Astrocyte of the hippocampus (primary cell): ENCODE measurements around the gene PDZRN4.
"Not testable (repeated sequence)": the region's sequence is repeated elsewhere in the genome, so short reads cannot be mapped to it uniquely, and the experiment has no call there.

Experiments used
- DNase-seq: peaks from one replicate; pipeline ENCODE4 v3.0.0; 2011; ENCODE audit warnings: low read depth, low spot score

Gene PDZRN4

DNA sequence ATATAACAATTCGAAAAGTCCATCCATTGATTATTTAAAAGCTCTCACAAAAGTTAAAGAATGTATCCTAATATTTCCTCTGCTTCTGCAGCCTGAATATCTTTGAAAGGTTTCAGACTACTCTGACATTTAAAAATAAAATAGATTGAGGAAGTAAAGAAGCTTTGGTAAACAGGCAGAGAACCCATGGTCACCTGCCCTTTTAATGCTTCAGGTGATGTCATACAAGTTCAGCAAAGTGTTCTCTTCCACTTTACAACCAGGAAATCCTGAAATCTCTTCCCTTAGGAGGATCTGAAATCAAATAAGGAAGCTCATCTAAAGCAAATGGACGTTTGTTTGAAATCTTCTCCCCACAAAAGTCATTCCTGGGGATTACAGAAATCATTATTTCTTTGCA lies 322.4 kb downstream of the PDZRN4 start:
- DNase-seq: no peak

DNA sequence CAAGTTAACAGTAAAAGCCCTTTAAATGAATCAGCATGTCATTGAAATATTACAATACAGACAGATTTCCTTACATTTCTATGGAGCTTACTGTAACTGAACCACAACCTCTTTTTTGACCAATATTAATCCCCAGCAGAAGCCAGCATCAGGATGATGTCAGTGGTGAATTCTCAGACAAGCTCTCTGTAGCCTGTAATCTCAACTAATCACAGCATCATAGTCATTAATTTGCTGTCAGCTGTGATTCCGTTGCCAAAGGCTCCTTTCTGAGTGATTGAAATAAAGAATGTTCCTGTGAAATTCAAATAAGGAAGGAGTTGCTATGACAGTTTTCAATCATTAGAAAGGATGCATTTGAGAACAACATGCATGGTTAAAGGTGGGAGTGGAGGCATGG lies 323.1 kb downstream of the PDZRN4 start:
- DNase-seq: peak; percentile 5

DNA sequence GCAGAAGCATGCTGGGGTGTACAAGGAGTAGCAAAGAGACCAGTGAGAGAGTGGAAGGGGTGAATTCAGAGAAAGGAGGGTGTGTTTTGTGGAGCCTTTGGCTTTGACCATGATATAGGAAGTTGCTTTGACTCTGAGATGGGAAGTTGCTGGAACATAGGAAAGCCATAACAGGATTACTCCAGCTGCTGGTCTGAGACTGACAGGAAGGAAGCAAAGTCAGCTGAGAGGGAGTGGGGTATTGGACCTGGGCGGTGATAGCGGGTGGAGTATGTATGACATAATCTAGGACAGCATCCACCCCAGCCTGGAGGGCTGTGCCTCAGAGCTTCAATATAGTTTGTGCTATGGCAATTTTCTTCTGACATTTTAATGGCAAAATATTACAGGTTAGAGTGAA lies 324.4 kb downstream of the PDZRN4 start:
- no peak for DNase-seq

DNA sequence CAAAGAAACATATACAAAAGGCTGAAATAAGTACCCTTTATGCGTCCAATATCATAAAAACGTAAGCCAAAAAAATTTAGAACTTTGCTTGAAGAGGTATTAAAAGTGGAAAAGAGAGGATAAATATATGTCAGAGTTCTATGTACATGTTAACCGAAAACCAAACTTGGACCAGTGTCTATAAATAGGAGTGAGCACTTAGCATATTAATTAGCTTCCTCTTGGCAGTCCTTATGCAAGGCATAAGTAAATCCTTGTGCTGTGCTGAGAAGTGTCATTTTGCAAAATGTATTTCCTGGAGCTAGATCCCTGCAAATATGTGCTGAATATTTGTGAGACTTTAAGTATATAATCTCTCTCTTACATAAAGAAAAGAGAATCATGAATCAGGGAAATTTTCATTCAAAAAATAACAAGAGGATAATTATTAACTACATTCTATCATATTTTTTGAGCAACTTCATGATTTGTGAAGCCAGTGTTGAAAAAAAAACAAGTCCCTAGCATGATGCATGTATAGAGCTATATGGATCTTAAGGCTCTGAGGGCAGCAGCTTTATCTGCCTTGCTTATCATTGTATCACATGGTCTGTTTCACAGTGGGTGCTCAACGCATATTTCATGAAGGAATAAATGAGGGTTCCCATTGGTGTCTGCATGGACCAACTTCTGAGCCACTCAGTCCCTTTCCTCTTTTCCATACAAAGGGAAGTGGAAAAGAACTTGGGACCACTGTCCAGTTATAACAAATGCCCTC lies 326.1 kb downstream of the PDZRN4 start:
- DNase-seq: peak; percentile 9

DNA sequence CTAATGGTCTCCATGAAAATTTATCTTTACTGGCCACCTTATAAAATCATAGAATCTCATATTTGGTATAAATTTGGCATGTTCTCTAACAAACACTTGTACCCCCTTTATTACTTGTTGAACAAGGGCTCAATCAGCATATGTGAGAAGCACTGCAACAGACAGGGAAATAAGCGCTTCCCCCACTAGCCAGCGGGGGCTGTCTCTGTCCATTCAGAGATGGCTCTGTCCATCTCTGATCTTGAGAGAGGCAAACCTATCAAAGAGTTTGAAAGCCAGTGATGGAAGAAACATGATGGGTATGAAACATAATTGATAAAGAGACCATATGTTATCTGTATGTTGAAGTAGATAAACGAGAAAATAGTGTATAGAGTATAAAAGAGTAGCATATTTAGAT lies 326.8 kb downstream of the PDZRN4 start:
- no peak for DNase-seq

DNA sequence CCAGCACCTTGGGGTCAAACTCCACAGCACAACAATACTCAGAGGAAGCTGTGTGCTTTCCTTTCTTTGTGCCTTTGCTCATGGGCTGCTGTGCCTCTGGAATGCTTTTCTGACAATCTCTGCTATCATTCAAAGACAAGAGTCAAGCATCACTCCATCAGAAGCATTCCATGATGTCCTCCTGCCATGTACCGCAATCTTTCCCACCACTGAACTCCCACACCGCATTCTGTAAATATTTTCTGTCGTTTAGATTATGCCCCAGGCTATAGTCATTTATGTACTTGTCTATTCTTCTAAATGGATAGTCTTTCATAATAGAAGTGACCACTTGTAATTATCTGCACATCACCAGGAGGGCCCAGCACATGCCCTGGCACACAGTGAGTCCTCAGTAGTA lies 327.8 kb downstream of the PDZRN4 start:
- DNase-seq: no peak

DNA sequence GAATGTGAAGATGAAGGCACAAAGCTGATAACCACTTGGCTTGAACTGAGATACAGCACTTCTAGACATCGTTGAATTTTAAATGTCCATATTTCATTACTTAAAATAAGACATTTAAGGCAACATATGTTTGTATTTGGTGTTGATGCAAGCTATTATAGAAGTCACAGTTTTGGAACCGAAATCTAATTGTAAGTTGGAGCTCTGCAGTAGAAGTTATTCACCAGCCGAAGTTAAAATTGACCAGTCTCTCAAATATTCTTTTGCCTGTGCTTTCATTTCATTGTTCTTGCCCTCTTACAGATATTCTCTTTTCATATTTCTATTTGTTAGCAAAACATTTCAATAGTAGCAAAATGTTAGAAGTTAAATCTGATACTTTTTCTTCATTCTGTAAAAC lies 332.7 kb downstream of the PDZRN4 start:
- DNase-seq: no peak

DNA sequence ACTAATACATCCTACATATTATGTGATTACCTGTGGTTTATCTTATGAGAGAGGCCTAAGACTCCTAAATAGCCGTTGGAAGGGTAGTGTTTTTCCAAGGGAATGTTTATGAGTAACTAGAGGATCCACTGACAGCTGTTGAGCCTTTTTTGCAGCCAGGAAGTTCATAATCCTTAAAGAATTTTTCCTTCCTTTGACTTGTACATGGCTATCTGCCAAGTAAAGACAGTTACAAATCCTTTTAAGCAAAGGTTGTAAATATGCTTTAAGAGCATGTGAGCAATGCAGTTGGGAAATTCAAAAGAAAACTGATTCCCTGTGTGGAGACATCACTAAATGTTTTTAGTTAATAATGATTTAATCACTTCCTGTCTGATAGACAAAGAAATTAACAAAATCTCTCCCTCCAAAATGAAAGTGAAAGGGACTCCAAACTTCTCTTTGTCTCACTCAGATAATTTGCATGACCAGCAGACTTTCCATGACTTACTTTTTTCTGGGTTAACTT lies 333.8 kb downstream of the PDZRN4 start:
- peak; percentile 72 for DNase-seq

DNA sequence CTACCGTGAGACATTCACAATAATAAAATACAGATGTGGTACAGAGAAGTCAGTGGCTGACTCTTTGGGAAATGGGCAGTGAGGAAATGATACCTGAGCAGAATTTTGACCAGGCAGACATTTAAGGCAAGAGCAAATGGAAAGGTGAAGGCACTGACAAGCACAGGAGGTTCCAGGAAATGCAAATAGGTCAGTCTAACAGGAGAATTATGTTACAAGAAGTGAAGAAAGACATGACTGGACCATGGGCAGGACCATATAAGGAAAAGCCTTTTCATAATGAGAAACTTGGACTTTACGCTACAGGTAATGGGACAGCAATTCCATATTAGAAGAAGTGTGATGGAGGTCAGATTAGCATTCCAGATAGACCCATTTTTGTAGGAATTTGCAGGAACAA lies 338.9 kb downstream of the PDZRN4 start:
- no peak for DNase-seq

DNA sequence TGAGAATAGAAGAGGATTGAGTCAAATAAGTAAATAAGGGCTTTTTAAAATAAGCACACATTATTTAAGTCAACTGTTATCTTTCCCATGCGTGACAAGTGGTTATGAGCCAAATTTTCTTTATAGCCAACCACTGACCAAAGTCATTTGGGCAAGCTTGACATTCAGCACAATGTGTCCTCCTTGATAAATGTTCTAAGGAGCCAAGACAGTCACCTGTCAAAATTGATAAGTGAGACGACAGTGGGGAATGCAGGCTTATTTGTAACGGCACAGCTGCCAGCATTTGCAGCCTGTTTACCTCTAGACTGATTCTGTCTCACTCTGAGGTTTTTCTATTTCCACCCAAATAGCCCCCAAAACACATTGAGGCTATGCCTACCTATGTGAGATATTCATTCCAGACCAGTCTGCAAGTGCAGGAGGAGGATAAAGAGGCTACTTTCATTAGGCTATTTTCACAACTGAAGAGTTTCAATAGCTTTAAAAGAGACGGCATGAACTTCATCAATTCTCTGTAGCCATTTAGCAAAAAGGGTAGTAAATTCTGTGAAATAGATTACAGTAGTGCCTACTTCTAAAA lies 339.5 kb downstream of the PDZRN4 start:
- DNase-seq: no peak

DNA sequence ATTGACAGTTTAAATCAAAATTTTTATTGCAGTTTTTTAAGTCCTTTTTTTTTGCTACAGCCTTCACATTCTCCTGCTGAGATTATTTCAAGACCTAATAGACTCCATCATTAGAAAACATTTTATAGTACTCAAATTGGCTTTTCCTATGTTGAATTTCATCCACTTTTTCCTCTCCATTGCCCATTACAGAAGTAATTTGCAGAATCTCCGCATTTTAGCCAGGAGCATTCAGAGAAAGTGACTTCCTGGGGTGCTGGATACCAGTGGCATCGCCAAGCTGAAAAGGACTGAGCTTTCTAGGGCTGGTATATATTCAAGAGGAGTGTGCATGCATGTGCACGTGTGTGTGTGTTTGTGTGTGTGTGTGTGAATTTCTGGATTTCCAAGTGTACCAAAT lies 340.8 kb downstream of the PDZRN4 start:
- no peak for DNase-seq

DNA sequence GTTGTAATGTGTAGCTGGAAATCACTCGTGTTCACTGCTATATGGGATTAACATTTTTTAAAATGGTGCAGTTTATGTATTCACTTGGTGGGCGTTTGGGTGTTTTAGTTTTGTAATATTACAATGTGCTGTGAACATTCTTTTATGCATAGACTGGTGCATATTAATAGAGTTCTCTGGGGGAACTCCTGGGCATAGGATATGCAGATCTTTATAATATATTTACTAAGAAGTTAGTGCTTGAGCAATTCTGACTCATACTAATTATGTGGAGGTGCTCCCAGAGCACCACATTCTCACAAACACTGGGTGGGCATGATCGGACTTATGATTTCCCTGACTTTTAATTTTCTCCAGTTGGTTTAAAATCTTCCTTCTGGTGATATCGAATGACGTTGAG lies 342.3 kb downstream of the PDZRN4 start:
- no peak for DNase-seq

DNA sequence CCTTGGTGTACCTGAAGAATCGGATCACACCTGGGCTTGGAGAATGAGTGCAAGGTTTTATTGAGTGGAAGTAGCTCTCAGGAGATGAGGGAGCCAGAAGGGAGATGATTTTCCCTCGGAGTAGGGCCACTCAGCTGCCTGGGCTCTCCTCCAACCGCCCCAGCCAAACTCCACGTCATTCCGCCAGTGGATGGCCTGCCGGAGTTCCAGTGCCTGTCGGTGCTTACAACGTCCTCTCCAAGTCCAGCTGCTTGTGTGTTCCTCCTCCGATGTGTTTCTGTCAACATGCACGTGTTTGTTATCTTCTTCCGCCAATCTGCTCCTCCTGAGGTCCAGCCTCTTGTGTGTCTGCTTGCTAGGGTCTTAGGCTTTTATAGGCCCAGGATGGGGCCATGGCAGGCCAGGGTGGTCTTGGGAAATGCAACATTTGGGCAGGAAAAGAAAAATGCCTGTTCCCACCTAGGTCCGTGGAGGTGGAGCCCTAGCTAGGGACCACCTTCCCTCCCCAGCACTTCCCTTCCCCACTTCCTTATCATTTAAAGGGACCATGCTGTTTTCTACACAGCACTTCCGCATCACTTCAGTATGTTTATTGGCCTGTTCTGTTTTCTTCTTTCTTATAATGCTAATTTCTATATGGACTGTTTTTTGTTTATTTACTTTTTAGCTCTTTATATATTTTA lies 343.2 kb downstream of the PDZRN4 start:
- DNase-seq: no peak

DNA sequence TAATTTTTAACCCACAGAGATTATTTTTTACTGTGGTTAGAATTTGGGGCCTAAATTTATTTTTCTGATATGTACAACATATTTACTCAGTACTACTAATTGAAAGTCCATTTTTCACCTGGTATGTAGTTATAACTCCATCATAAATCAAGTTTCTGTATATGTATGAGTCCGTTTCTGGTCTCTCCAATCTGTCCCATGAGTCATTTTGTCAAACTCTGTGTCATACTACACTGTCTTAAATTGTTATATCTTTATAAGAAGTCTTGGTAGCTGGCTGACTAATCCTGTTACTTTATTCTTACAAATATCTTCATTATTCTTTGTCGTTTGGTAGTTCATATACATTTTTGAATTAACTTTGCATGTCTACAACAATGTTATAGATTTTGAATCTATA lies 344.0 kb downstream of the PDZRN4 start:
- DNase-seq: no peak

DNA sequence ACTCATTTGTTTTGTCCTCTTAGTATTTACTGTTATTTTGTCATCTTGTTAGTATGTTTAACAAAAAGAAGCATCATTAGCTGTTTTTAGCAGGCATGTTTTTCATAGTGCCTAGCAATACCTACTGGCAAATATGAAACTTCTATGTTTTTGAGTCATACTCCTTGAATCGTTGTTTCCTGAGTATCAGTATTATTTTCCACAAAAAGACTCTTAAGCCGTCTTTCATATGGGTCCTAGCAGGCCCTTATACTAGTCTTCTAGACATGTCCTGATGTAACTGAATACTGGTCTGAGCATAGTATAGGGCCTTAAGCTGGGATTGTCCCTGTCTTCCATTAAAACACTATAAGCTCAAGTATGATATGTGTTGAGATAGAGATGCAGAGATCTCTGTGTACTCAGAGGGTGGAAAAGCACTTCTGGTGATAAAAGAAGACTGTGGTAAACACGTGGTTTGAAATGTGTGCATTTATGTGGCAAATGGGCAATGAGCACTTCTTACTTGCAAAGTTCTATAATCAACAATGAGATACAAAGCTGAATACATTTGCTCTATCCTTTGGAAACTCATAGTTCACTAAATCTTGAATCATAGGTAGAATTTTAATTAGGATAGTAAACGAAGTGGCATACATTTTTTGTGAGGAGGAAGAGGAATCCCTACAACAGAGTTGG lies 348.8 kb downstream of the PDZRN4 start:
- DNase-seq: no peak

DNA sequence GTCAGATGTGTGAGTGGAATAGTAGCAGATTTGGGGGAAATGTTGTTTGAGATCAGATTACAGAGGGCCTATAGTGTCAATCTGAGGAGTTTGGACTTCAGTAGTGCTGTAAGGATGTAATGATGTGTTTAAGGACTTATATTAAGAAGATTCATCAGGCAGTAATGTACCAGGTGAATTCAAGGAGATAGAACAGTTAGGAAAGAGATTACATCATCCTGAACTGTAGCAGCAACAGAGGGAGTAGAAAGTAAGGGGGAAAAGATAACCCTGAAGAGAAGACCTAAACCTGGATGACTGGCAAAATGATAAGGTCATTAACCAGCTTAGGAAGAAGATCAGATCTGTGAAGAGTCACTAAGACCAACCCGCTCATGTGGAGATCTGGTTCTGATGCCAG lies 349.4 kb downstream of the PDZRN4 start:
- DNase-seq: no peak

DNA sequence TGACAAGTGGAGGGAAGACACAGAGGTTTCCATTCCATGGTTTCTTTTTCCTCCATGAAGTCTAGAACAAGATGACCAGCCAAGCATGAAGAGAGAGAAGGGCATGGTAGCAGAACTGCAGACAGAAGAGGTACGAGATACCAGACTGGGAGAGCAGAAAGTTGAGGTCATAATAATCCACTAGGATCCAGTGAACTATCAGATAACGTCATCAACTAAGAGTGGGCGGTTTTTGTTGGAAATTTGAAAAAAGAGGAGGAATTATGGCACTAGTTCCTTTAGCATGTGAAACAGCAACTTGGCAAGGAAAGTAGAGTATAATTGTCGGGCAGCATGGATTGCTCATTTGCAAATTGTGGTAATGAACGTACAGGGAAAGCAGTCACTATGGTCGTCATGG lies 357.6 kb downstream of the PDZRN4 start:
- no peak for DNase-seq

DNA sequence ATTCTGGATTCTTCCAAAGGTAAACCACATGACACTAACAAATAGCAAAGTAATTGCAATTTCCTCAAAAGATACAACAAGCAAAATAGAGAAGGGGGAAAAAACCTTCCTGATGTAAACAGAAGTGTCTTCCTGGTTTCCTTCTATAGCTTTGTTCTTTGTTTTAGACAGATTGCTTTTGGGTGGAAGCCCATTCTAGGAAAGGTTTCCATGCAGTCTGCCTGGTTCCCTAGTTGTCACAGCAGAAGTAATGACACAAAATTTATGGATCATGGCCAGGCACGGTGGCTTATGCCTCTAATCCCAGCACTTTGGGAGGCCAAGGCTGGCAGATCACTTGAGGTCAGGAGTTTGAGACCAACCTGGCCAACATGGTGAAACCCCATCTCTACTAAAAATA lies 359.0 kb downstream of the PDZRN4 start:
- DNase-seq: not testable (repeated sequence)

DNA sequence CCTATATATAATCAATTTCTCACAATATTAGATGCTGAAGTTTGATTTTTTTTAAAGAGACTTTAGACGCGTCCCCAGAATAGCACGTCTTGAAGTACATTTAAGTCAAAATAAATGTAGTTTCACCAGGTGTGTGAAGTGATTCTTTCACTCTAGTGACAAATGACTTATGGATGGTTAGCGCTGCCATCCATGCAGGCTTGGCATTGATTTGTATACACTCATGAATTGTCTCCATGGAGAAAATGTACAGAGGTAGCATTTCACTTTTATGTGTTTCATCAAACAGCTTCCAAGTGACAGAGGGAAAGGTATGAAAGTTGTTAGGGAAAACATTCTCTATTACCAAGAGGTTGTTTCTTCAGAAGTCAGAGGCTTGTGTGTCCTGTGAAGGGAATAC lies 360.8 kb downstream of the PDZRN4 start:
- no peak for DNase-seq

DNA sequence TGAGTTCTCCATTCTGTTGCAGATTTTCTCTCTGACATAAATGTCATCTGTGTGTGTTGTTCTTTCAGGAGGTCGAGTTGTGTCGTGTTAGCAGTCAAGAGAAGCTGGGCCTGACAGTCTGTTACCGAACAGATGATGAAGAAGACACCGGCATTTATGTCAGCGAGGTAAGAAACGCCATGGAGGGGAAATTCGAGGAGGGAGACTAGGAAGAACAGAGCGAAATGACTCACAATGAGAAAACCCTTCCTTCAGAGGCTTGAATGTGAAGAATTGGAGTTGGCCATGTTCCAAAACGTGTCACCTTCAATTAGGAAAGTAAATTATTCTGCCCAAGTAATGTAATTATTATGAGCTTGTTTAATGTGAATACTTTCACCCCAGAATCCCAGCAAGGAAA lies 364.5 kb downstream of the PDZRN4 start:
- peak; percentile 48 for DNase-seq

DNA sequence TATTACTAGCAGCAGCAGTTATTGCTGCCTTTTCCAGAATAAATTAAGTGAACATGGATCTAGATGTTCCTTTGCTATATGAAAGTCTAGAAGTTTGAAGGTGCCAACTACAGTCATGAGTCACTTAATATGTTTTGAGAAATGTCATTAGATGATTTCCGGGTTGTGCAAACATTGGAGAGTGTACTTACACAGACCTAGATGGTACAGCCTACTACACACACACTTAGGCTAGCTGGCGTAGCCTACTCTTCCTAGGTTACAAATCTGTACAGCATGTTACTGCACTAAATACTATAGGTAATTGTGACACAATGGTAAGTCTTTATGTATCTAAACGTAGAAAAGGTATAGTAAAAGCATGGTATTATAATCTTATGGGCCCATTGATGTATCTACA lies 368.1 kb downstream of the PDZRN4 start:
- DNase-seq: no peak

DNA sequence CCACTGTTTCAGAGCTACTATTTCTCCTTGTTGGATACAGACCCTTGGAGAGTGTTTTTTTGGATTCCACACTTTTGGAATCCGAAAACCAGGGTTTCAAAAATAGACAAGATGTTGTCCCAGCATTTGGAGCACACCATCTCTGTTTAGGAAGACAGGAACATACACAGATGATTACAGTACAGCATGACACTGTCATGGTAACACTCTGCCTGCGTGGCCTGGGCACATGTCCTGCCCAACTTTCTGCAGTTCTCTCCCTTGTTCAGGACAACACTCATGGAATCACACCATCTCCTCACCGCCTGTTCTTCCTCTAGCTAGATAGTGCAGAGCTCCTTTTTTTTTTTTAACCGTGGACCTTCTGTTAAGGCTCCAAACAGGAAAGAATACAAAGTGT lies 369.2 kb downstream of the PDZRN4 start:
- DNase-seq: no peak
